Suprapubic skin (tissue), 4 donors: Measurements from ENCODE around the gene RHBDD1. TPM values are rescaled to one million over a fixed set of nuclear protein-coding genes. Genes with fewer than 3 reads are reported as not detected.

Experiments used
- DNase-seq, 2 donors: peaks; one replicate each; pipeline ENCODE4 v3.0.0-alpha.2; 2019; ENCODE audit warnings: low spot score in 2 of 2
- H3K27ac ChIP-seq: fragments of 200-600 bp; sonication (generic); one replicate; pipeline ENCODE4 v1.5.1; 2019
- H3K27me3 ChIP-seq: fragments of 200-600 bp; sonication (generic); one replicate; pipeline ENCODE4 v1.5.1; 2019
- H3K36me3 ChIP-seq: fragments of 200-600 bp; sonication (generic); one replicate; pipeline ENCODE4 v1.5.1; 2019
- H3K4me1 ChIP-seq: fragments of 200-600 bp; sonication (generic); one replicate; pipeline ENCODE4 v1.5.1; 2019
- H3K4me3 ChIP-seq: fragments of 200-600 bp; sonication (generic); one replicate; pipeline ENCODE4 v1.5.1; 2019; ENCODE audit warnings: mild to moderate bottlenecking
- H3K9me3 ChIP-seq: fragments of 200-600 bp; sonication (generic); one replicate; pipeline ENCODE4 v1.5.1; 2019
- EP300 ChIP-seq: sonication (generic); formaldehyde crosslinking; IDR thresholded peaks from one replicate; pipeline ENCODE4 v1.6.1; 2017; ENCODE audit warnings: antibody characterized with exemption
- POLR2A ChIP-seq, 2 donors: fragments of 450-650 bp; IDR thresholded peaks; one replicate each; pipeline ENCODE4 v1.6.1; 2017; ENCODE audit warnings: antibody characterized with exemption in 2 of 2, mild to moderate bottlenecking in 2 of 2, moderate library complexity in 2 of 2
- POLR2AphosphoS5 ChIP-seq, 3 donors: sonication (generic); formaldehyde crosslinking; IDR thresholded peaks; one replicate each; pipeline ENCODE4 v1.6.1; 2017; ENCODE audit warnings: antibody characterized with exemption in 3 of 3
- WGBS: methylation state at CpG from one replicate; pipeline ENCODE4 v1.1.5; 2018; 5-methylcytosine and 5-hydroxymethylcytosine counted together
- total RNA-seq, 4 donors: library from RNA; depleted of rRNA; stranded (reverse); fragments of >200 nt; gene quantifications; one replicate each; pipeline ENCODE4 v1.1.0, GENCODE V29; 2016
- TF ChIP-seq, protein P1 (sequence below), 2 donors: fragments of 200-600 bp in 1 of 2; fragments of 450-650 bp in 1 of 2; sonication (generic) in 1 of 2; IDR thresholded peaks; one replicate each; pipeline ENCODE4 v1.5.1; 2016 to 2019; ENCODE audit warnings: antibody characterized with exemption in 2 of 2, mild to moderate bottlenecking in 1 of 2, moderate library complexity in 1 of 2

The RHBDD1 gene
- total RNA-seq, 4 donors from 2014 or later: 14.0 to 41.8 (median 20.7) TPM

- TF ChIP-seq POLR2AphosphoS5 (IDR thresholded peaks at IDR 0.05) (no peak), EP300 (no peak), POLR2A (IDR thresholded peaks at IDR 0.05) (no peak)
- TF ChIP-seq, protein P1, sequence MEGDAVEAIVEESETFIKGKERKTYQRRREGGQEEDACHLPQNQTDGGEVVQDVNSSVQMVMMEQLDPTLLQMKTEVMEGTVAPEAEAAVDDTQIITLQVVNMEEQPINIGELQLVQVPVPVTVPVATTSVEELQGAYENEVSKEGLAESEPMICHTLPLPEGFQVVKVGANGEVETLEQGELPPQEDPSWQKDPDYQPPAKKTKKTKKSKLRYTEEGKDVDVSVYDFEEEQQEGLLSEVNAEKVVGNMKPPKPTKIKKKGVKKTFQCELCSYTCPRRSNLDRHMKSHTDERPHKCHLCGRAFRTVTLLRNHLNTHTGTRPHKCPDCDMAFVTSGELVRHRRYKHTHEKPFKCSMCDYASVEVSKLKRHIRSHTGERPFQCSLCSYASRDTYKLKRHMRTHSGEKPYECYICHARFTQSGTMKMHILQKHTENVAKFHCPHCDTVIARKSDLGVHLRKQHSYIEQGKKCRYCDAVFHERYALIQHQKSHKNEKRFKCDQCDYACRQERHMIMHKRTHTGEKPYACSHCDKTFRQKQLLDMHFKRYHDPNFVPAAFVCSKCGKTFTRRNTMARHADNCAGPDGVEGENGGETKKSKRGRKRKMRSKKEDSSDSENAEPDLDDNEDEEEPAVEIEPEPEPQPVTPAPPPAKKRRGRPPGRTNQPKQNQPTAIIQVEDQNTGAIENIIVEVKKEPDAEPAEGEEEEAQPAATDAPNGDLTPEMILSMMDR (IDR thresholded peaks at IDR 0.05): no peak
- no peak for DNase-seq
- H3K27me3 ChIP-seq: no peaks in the 10 kb centered on the region
- no peaks in the 10 kb centered on the region for H3K9me3 ChIP-seq
- peaks cover 4% of the 10 kb centered on the region for H3K4me1 ChIP-seq
- no peaks in the 10 kb centered on the region for H3K36me3 ChIP-seq
- no peak overlapping the region for H3K4me3 ChIP-seq
- H3K27ac ChIP-seq: no peak overlapping the region
- 38% methylated on average over 1 of the region's 1 CpG for WGBS
Measured at GRCh38 chr2:226963528-226963927, 127.7 kb downstream of the RHBDD1 start.

GRCh38 chr2:226965376-226965775 is 129.5 kb downstream of the RHBDD1 start:
- Histone ChIP-seq H3K9me3 (no peaks in the 10 kb centered on the region), H3K36me3 (no peaks in the 10 kb centered on the region), H3K4me1 (peaks cover 7% of the 10 kb centered on the region), H3K27me3 (no peaks in the 10 kb centered on the region), H3K4me3 (no peak overlapping the region), H3K27ac (no peak overlapping the region)
- 96% methylated on average over 1 of the region's 1 CpG for WGBS
- DNase-seq: no peak
- TF ChIP-seq, protein P1 (IDR thresholded peaks at IDR 0.05): no peak
- TF ChIP-seq EP300 (no peak), POLR2AphosphoS5 (IDR thresholded peaks at IDR 0.05) (no peak), POLR2A (IDR thresholded peaks at IDR 0.05) (no peak)

DNA sequence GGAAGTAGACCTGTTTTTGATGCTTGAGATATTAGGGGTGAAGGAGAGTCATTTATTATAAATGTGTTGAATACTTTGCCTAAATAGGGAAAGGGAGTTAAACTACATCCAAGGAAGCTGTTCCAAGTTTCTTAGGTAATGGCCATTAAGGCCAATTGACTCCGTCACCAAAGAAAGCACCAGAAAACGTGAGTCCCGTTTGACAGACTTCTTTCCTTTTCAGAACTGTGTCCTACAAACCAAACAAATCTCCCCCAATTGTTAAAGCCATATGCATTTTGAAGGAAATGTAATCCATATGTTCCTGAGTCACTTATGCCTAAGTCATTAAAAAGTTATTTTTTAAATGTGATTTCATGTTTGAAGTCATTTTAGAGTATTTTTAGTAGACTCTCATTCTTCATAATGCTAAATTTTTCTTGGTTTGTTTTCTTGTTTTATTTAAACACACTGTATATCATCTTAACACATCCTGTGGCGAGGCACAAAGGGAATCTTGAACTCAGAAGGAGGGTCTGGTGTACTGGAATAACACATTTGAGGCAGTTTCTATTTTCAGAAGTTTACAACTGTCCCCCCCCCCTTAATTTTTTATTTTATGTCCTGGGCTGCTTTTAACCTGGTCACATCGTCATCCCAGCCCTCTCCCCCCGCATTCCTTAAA is 133.7 kb downstream of the RHBDD1 start:
- DNase-seq: no peak
- Histone ChIP-seq H3K36me3 (no peaks in the 10 kb centered on the region), H3K9me3 (no peaks in the 10 kb centered on the region), H3K4me3 (no peak overlapping the region), H3K4me1 (peaks cover 3% of the 10 kb centered on the region), H3K27ac (no peak overlapping the region), H3K27me3 (no peaks in the 10 kb centered on the region)
- TF ChIP-seq POLR2A (IDR thresholded peaks at IDR 0.05): no peak
- TF ChIP-seq, protein P1 (IDR thresholded peaks at IDR 0.05): no peak
- no peak for TF ChIP-seq POLR2AphosphoS5 (IDR thresholded peaks at IDR 0.05)
- TF ChIP-seq EP300: no peak
- WGBS: 64% methylated on average over 6 of the region's 6 CpGs

DNA sequence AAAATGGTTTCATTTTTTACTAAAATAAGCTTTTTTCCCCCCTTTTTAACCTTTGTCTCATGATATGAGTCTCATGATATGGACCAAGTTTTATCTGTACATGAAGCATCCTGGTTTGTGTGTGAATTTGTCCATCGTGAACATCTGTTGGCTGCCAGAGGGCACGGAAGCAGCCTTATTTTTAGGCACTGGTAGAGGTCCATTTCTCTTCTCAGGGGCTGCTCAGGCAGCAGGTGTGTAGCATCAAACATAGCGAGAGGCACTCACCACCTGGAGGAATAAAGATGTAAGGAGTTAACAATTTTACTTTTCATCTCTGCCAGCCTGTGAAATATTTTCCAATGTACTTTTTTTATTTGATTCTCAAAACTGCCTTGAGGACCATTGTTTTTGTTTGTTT is 134.5 kb downstream of the RHBDD1 start:
- Histone ChIP-seq H3K9me3 (no peaks in the 10 kb centered on the region), H3K4me3 (no peak overlapping the region), H3K4me1 (peaks cover 3% of the 10 kb centered on the region), H3K27ac (no peak overlapping the region), H3K36me3 (no peaks in the 10 kb centered on the region), H3K27me3 (no peaks in the 10 kb centered on the region)
- no peak for DNase-seq
- TF ChIP-seq, protein P1 (IDR thresholded peaks at IDR 0.05): no peak
- no peak for TF ChIP-seq EP300
- no peak for TF ChIP-seq POLR2A (IDR thresholded peaks at IDR 0.05)
- TF ChIP-seq POLR2AphosphoS5 (IDR thresholded peaks at IDR 0.05): no peak
- 73% methylated on average over 3 of the region's 3 CpGs for WGBS

GRCh38 chr2:226971084-226971483 is 135.2 kb downstream of the RHBDD1 start:
- Histone ChIP-seq H3K27me3 (no peaks in the 10 kb centered on the region), H3K9me3 (no peaks in the 10 kb centered on the region), H3K4me3 (no peak overlapping the region), H3K36me3 (no peaks in the 10 kb centered on the region), H3K27ac (no peak overlapping the region), H3K4me1 (peaks cover 3% of the 10 kb centered on the region)
- TF ChIP-seq EP300 (no peak), POLR2A (IDR thresholded peaks at IDR 0.05) (no peak), POLR2AphosphoS5 (IDR thresholded peaks at IDR 0.05) (no peak)
- TF ChIP-seq, protein P1 (IDR thresholded peaks at IDR 0.05): no peak
- DNase-seq: no peak
- WGBS: 80% methylated on average over 6 of the region's 6 CpGs
